HepG2 (cell line): ENCODE results near the gene ZNF678.

ENCODE experiments used
- ARNTL ChIP-seq: sonication (generic); formaldehyde crosslinking; IDR thresholded peaks from 2 replicates; pipeline ENCODE4 v1.4.0; 2020; ENCODE audit warnings: mild to moderate bottlenecking, missing genetic modification reagents
- BHLHE40 ChIP-seq: IDR thresholded peaks from 2 replicates; pipeline ENCODE4 v1.6.1; 2011; ENCODE audit warnings: low read length, improper control_type of control experiment
- CHD2 ChIP-seq: IDR thresholded peaks from 2 replicates; pipeline ENCODE4 v1.6.1; 2011; ENCODE audit warnings: low read depth, low read length, improper control_type of control experiment
- CTCF ChIP-seq: sonication (generic); formaldehyde crosslinking; IDR thresholded peaks from 2 replicates; pipeline ENCODE4 v1.5.0; 2020; ENCODE audit warnings: mild to moderate bottlenecking, missing genetic modification reagents, moderate library complexity
- HNF4A ChIP-seq: sonication (generic); formaldehyde crosslinking; IDR thresholded peaks from 2 replicates; pipeline ENCODE4 v1.4.0; 2020; ENCODE audit warnings: missing genetic modification reagents
- KAT7 ChIP-seq: IDR thresholded peaks from 2 replicates; pipeline ENCODE4 v1.6.1; 2018; ENCODE audit warnings: borderline replicate concordance, missing compliant biosample characterization
- POLR2A ChIP-seq, 2 experiments: IDR thresholded peaks; 2 replicates each; pipeline ENCODE4 v1.6.1; 2011; ENCODE audit warnings: low read depth in 2 of 2, low read length in 2 of 2, mild to moderate bottlenecking in 1 of 2, moderate library complexity in 1 of 2; ENCODE audit not compliant: insufficient read depth in 1 of 2
- SALL2 ChIP-seq: sonication (generic); formaldehyde crosslinking; IDR thresholded peaks from 2 replicates; pipeline ENCODE4 v1.8.1; 2023; ENCODE audit warnings: mild to moderate bottlenecking, missing genetic modification reagents, inconsistent platforms
- TSC22D2 ChIP-seq: sonication (generic); formaldehyde crosslinking; IDR thresholded peaks from 2 replicates; pipeline ENCODE4 v1.5.1; 2020; ENCODE audit warnings: missing genetic modification reagents, mild to moderate bottlenecking, borderline replicate concordance
- USF2 ChIP-seq, 2 experiments: sonication (generic) in 1 of 2; formaldehyde crosslinking in 1 of 2; IDR thresholded peaks; 2 replicates each; pipeline versions ENCODE4 v1.5.1 to v1.6.1; 2011 to 2020; ENCODE audit warnings: borderline replicate concordance in 1 of 2, low read depth in 1 of 2, low read length in 1 of 2, mild to moderate bottlenecking in 1 of 2, missing genetic modification reagents in 1 of 2, moderate library complexity in 1 of 2
- ZNF44 ChIP-seq: sonication (generic); formaldehyde crosslinking; IDR thresholded peaks from 2 replicates; pipeline ENCODE4 v1.5.1; 2020; ENCODE audit warnings: mild to moderate bottlenecking, missing genetic modification reagents
- ZNF747 ChIP-seq: sonication (generic); formaldehyde crosslinking; IDR thresholded peaks from 2 replicates; pipeline ENCODE4 v1.8.1; 2023; ENCODE audit warnings: missing genetic modification reagents, mild to moderate bottlenecking, borderline replicate concordance

GRCh38 chr1:227622739-227623475, 59.6 kb downstream of the ZNF678 start:
- no peak for TF ChIP-seq POLR2A (IDR thresholded peaks at IDR 0.05; ENCODE audit: insufficient read depth in 1 of 2, low read depth in 2 of 2, low read length in 2 of 2)
- TF ChIP-seq ZNF44, result no peak
- TF ChIP-seq BHLHE40, result no peak
- no peak for TF ChIP-seq ZNF747 (CRISPR knock-in tag)
- TF ChIP-seq TSC22D2 (CRISPR knock-in tag), result no peak
- no peak for TF ChIP-seq HNF4A
- no peak for TF ChIP-seq USF2 (IDR thresholded peaks at IDR 0.05; ENCODE audit: low read depth, low read length)
- TF ChIP-seq USF2 (CRISPR knock-in tag; IDR thresholded peaks at IDR 0.05; ENCODE audit: borderline replicate concordance), result no peak
- no peak for TF ChIP-seq ARNTL (CRISPR knock-in tag)
- no peak for TF ChIP-seq SALL2
- TF ChIP-seq CTCF (CRISPR knock-in tag), result no peak
- TF ChIP-seq KAT7 (CRISPR knock-in tag), result no peak
- TF ChIP-seq CHD2, result no peak
